ENCODE measurements around the gene ATG9A. TPM values are rescaled to one million over a fixed set of nuclear protein-coding genes. Genes with fewer than 3 reads are reported as not detected.
A peak's percentile ranks its signal among the peaks of the same experiment; 100 is the strongest.
"Not testable (repeated sequence)": the region's sequence is repeated elsewhere in the genome, so short reads cannot be mapped to it uniquely, and the experiment has no call there.

Gene ATG9A, protein sequence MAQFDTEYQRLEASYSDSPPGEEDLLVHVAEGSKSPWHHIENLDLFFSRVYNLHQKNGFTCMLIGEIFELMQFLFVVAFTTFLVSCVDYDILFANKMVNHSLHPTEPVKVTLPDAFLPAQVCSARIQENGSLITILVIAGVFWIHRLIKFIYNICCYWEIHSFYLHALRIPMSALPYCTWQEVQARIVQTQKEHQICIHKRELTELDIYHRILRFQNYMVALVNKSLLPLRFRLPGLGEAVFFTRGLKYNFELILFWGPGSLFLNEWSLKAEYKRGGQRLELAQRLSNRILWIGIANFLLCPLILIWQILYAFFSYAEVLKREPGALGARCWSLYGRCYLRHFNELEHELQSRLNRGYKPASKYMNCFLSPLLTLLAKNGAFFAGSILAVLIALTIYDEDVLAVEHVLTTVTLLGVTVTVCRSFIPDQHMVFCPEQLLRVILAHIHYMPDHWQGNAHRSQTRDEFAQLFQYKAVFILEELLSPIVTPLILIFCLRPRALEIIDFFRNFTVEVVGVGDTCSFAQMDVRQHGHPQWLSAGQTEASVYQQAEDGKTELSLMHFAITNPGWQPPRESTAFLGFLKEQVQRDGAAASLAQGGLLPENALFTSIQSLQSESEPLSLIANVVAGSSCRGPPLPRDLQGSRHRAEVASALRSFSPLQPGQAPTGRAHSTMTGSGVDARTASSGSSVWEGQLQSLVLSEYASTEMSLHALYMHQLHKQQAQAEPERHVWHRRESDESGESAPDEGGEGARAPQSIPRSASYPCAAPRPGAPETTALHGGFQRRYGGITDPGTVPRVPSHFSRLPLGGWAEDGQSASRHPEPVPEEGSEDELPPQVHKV
- total RNA-seq (2014; rRNA removed; shearing (Covaris generic)) = 59.0 and 60.7 TPM in 2 replicates

GRCh38 chr2:219229305-219230058 lies at the start of gene ATG9A, which contains the start of gene ANKZF1:
ATG9A (minus strand) TSS chr2:219229636; CDS start chr2:219228024, 1,612 bp downstream.
ANKZF1 (plus strand) TSS chr2:219229806; CDS start chr2:219230258, 452 bp downstream.
- peak; percentile 98 for DNase-seq (ENCODE audit: low spot score)

DNA sequence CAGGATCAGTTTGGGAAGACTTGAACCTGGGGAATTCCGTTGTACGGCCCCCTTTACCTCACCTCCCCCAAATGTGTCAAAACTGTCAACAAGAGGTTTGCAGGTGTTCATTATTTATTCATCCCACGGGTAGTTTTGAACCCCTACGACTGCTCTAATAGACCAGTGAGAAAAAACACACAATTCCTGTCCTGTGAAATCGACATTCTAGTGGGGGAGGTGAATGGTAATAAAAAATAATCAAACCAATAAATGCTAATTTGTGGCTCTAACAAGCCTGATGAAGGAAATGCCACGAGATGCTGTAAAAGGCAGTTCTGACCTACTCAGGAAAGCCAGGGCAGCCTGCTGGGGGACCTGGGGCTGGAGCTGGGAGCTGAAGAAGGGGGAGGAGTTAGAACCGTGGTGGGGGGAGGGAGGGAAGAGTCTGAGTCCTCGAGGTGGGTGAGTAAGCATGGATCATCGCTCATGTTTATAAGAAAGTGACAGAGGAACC lies 49.3 kb upstream of the ATG9A start:
- no peak for DNase-seq (ENCODE audit: low spot score)

DNA sequence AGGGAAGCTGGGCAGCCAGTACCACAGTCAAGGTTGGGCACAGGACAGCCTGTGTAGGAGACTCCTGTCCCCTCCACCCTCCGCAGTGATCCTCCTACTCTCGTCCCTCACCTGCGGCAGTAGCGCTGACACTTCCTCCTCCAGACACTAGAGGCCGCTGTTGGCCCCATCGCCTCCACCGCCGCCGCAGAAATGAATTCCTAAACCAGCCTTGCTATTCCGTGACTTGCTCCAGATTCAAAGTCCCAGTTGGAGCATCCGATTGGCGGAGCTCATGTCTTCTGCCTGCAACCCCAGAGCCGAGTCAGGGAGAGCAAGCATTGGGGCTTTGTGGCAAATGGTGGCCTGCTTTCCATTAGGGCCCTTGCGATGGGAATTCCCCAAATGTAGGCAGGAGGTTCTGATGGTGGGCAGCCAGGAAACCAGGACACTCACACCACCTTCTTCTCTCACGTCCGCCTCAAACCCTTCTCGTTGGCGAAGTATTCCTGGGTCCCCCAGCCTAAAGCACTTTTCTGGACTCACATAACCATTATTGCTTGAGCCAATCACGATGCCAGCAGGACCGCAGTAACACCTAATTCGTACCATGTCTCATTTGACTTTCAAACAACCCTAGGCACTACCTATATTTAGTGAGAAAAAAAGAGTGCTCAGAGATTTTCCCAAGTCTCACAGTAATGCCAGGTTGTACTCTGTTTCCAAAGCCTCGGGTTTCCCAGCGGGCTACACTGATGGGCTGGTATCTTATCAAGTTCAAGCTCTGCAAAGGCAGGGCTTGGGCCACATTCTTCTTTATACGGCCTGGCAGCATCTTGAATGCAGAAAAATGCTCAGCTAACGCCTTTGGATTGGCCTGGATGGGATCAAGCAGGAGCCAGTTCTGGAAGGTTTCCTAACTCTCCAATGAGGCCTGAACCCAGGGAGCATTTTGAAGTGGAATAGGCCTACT lies 48.5 kb upstream of the ATG9A start:
- DNase-seq (ENCODE audit: low spot score) = peak; percentile 73

DNA sequence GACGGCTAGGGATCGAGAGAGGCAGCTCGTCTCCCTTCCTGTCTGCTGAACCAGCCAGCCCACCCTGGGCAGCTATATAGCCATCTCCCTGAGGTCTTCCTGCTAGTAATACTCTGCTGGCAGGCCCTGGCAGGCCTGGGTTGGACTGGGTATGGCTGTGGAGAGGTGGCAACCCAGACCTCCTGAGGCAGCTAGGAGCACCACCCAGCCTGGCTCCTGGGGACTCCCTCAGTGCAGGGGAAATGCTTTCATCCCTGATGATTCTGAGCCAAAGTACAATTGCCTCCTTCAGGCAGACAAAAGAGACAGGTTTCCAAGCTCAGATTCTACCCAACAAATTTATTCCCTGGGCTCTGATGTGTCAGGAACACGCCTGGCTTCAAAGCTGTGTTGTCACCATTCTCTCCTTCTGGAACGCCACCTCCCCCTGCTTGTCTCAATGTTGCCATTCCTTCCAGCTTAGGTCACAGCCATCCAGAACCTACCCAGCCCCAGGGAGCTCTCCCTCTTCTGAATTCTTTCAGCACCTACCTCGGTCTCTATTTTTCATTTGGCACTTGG lies 45.0 kb upstream of the ATG9A start:
- peak; percentile 95 for DNase-seq (ENCODE audit: low spot score)

- DNase-seq (ENCODE audit: low spot score) = peak; percentile 91
Observed at GRCh38 chr2:219273937-219274336, 44.5 kb upstream of the ATG9A start.

DNA sequence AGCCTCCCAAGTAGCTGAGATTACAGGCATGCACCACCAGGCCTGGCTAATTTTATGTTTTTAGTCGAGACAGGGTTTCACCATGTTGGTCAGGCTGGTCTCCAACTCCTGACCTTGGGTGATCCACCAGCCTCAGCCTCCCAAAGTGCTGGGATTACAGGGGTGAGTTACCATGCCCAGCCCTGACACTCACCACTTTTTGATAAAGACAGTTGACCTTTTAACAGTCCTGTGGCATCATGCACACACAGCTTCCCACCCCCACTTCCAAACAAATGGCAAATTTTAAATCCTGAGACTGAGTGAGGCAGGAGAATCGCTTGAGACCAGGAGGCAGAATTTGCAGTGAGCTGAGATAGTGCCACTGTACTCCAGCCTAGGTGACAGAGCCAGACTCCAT lies 43.6 kb upstream of the ATG9A start:
- DNase-seq (ENCODE audit: low spot score) = peak; percentile 84

DNA sequence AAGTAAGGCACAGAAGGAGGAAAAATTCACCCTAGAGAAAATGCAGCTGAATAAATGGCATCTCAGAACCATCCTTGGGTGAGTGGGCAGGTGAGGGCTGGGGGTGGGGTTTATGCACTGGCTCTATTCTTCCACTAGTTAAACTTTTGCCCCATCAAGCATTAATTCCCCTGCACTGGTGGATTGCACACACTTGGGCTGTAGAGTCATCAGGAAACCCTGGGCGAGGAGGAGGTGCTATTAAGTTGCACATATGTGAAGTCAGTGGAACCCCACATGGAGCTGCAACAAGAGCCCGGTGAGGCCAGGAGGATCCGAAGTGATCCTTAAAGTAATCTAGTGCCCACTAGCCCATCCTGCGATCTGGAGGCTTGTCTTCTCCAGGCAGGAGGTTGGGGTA lies 42.9 kb upstream of the ATG9A start:
- DNase-seq (ENCODE audit: low spot score) = no peak

GRCh38 chr2:219271021-219271420 lies 41.6 kb upstream of the ATG9A start:
- DNase-seq (ENCODE audit: low spot score) = no peak

GRCh38 chr2:219270055-219270372 lies 40.6 kb upstream of the ATG9A start:
- DNase-seq (ENCODE audit: low spot score) = no peak

DNA sequence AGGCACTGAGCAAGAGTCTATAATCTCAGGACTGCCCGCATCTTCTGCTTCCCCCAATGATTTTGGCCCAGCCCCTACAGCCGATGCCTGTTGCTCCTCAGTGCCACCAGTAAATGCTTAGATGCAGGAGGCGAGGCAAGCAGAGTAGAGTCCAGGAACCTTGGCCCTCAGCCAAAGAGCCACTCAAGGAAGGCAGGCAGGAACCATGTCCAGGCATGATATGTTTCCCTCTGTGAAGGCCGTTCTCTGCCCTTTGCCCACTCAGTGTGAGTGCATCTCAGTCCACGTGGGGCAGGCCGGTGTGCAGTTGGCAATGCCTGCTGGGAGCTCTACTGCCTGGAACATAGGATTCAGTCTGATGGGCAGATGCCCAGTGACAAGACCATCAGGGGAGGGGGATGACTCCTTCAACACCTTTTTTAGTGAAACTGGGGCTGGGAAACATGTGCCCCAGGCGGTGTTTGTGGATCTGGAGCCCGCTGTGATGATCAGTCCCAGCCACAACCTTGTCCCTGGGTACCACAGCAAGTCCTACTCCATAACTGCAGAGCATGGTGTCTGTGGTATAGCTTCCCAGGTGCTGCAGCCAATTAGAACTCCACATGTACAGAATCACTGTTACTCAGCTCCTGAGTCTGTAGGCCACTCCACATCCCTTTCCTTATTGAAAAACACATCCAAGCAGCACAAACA lies 40.1 kb upstream of the ATG9A start:
- DNase-seq (ENCODE audit: low spot score) = no peak

GRCh38 chr2:219268294-219268693 lies 38.9 kb upstream of the ATG9A start:
- DNase-seq (ENCODE audit: low spot score) = no peak

DNA sequence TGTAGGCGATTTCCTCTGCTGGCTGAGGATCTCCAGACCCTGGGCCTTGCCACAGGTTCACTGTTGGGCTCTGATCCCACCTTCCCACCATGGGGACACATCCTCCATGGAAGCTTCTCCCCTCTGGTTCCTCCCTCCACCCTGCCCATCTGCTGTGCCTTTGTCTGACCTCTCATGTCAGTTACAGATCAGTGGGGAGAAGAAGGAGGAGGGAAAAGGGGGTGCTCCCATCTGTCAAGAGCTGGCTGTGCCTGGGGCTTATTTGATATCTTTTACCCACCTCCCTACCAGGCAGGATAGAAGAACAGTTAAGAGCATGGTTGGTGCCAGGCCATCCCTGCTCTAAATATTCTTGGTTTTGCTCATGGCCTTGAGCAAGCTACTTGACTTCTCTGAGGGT lies 37.5 kb upstream of the ATG9A start:
- no peak for DNase-seq (ENCODE audit: low spot score)

DNA sequence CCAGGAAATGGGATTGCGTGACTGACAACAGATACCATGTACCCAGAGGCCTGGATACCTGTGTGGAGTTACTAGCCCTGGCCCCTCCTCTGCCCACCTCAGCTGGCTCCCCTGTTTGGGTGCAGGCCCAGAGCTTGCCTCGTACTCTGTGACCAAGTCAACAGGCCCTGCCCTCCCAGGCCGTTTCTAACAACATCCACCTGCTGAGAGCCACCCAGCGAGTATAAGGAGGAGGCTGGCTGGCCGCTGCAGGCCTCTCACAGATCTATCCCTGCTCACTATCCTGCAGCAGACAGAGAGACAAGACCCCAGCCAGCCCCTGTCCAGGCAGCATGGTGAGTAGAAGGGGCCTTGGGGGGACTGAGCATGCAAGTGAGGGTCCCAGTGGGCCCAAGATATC lies 36.8 kb upstream of the ATG9A start:
- no peak for DNase-seq (ENCODE audit: low spot score)

GRCh38 chr2:219261024-219261855 lies 31.8 kb upstream of the ATG9A start:
- DNase-seq (ENCODE audit: low spot score) = no peak

- DNase-seq (ENCODE audit: low spot score) = not testable (repeated sequence)
Observed at GRCh38 chr2:219258942-219259341, 29.5 kb upstream of the ATG9A start.

DNA sequence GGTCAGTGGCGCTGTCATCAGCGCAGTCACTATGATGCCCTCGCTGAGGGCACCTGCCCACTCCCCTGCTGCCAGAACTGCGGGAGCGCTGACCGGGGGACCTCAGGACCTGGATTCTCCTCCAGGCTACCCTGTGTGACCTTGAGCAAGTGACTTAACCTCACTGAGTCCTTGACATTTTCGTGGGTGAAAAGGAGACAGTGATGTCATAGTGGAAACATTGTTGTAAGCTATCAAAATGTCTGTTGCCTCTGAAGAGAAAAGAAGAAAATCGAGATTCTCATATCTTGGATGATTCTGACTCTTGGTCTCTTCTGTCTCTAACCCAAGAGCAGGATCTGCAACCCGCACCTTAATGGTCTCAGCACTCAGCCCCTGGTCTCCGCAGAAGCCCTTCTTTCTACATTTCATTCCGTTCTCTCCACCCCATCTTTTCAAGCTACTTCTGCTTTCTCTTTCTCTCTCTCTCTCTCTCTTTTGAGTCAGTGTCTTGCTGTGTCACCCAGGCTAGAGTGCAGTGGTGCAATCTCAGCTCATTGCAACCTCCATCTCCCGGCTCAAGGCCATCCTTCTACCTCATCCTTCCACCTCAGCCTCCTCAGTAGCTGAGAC lies 25.3 kb upstream of the ATG9A start:
- no peak for DNase-seq (ENCODE audit: low spot score)

DNA sequence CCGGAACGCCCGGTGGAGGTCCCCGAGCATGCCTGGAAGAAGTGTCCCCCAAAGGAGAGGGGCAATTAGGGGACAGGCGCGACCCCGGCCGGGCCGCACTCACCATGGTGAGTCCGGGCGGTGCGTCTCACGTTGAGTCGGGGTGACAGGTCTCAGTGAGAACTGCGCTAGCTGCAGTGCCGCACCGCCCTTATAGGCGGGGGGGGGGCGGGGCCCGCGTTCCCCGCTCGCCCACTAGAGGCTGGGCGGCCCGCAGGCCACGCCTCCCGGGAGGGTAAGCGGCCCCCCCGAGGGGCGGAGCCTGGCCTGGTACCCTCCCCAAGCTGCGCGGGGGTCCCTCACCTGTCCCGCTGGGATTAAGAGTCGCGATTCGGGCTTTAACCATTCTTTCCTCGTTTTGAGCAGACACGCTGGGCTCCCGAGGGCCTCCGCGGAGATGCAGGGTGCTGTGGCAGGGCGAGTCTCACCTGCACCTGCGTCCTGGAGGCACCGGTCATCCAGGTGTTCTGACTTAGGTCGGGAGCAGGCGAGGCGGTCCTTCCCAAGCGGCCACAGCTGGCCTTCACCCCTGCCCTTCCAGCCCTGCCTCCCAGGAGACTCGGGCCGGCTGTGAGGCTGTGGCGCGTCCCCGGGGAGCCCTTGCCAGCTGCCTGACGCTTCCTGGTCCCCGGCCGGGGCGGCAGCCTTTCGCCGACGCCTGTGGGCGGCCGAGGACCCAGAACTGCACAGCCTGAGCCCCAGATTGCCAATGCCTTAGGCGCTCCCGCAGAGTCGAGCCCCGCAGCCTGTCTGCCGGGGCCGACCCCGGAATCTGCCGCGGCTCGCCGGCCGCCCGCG lies 24.5 kb upstream of the ATG9A start, which contains the start of gene TUBA4A:
TUBA4A (minus strand) TSS at position 166 of the 837 bp plus-strand sequence; CDS start at position 106, 60 bp downstream.
- DNase-seq (ENCODE audit: low spot score) = peak; percentile 75
